K562 (cell line): ENCODE data around the gene FTO. TPM values are rescaled to one million over a fixed set of nuclear protein-coding genes. Genes with fewer than 3 reads are reported as not detected.

Source experiments
- ATAC-seq: fragments of 200-7000 bp; cut with Tn5 transposase; 3 replicates; pipeline ENCODE4 v1.9.1; 2020; ENCODE audit warnings: moderate library complexity
- BruUV-seq: library from RNA; stranded (reverse); fragments of 400-500 nt; replicated peaks from 2 replicates; lab custom pipeline; 2021; lab: Mats Ljungman, UMichigan
- CTCF ChIA-PET: fragments of 300-600 bp; formaldehyde crosslinking; extraction: SDS; loops from one replicate; lab custom pipeline; 2021; ENCODE audit warnings: low intra/inter-chr PET ratio; lab: Yijun Ruan, JAX
- POLR2A ChIA-PET: fragments of 300-600, 350-650 bp; sonication (Branson Sonifier 250); formaldehyde crosslinking; extraction: SDS; loops from one replicate; lab custom pipeline; 2021; ENCODE audit warnings: antibody characterized with exemption, inconsistent platforms; lab: Yijun Ruan, JAX
- DNase-seq, 4 experiments: peaks; one replicate each; pipeline versions ENCODE4 v3.0.0 to v3.0.0-alpha.2; 2011 to 2018; ENCODE audit warnings: low spot score in 3 of 4, mixed read lengths in 3 of 4; ENCODE audit errors: extremely low read depth in 1 of 4
- FAIRE-seq: peaks from 2 replicates; lab custom pipeline; 2011; peaks lifted over from hg19 to GRCh38; lab: Jason Lieb, UNC
- H2AFZ ChIP-seq: 2 replicates; pipeline ENCODE4 v1.6.0; 2011; ENCODE audit warnings: low read depth, low read length, control low read depth, inconsistent platforms
- H3K27ac ChIP-seq: fragments of 200-600 bp; 3 replicates; pipeline ENCODE4 v1.8.0; 2011; ENCODE audit warnings: low read depth, mild to moderate bottlenecking, control low read depth, inconsistent platforms, low read length, moderate library complexity, mixed read lengths; ENCODE audit errors: extremely low read depth
- H3K27me3 ChIP-seq, 2 experiments: fragments of 300-600 bp in 1 of 2; 2 replicates in 1 of 2; 3 replicates in 1 of 2; pipeline versions ENCODE4 v1.6.0 to v1.8.0; 2011; ENCODE audit warnings: inconsistent platforms in 2 of 2, low read length in 2 of 2, mild to moderate bottlenecking in 1 of 2, mixed read lengths in 1 of 2, moderate library complexity in 1 of 2; ENCODE audit not compliant: control insufficient read depth in 2 of 2, insufficient read depth in 2 of 2
- H3K36me3 ChIP-seq: fragments of 300-600 bp; 3 replicates; pipeline ENCODE4 v1.8.0; 2011; ENCODE audit warnings: mild to moderate bottlenecking, low read length, inconsistent platforms; ENCODE audit not compliant: control insufficient read depth, insufficient read depth
- H3K4me1 ChIP-seq, 2 experiments: fragments of 200-600 bp in 1 of 2; replicated peaks in 1 of 2; 2 replicates in 1 of 2; 3 replicates in 1 of 2; pipeline versions ENCODE4 v1.5.1 to v1.8.0; 2011; ENCODE audit warnings: inconsistent platforms in 2 of 2, low read length in 2 of 2, mild to moderate bottlenecking in 1 of 2, mixed read lengths in 1 of 2, moderate library complexity in 1 of 2; ENCODE audit not compliant: control insufficient read depth in 2 of 2, insufficient read depth in 2 of 2
- H3K4me2 ChIP-seq: 2 replicates; pipeline ENCODE4 v1.6.1; 2011; ENCODE audit warnings: low read length, control low read depth, inconsistent platforms, mixed read lengths; ENCODE audit not compliant: insufficient read depth
- H3K4me3 ChIP-seq: fragments of 200-600 bp; sonication (generic), shearing (Covaris generic); 2 replicates; pipeline ENCODE4 v1.5.1; 2016; ENCODE audit warnings: control low read depth, inconsistent platforms
- H3K79me2 ChIP-seq: fragments of 200-600 bp; 3 replicates; pipeline ENCODE4 v1.8.0; 2011; ENCODE audit warnings: low read length, inconsistent platforms; ENCODE audit not compliant: control insufficient read depth, insufficient read depth
- H3K9ac ChIP-seq, 2 experiments: 2 replicates each; pipeline versions ENCODE4 v1.6.0 to v1.6.1; 2011; ENCODE audit warnings: low read depth in 2 of 2, low read length in 2 of 2, control low read depth in 1 of 2, inconsistent platforms in 1 of 2, mild to moderate bottlenecking in 1 of 2, mixed read lengths in 1 of 2; ENCODE audit not compliant: insufficient read depth in 1 of 2
- H3K9me1 ChIP-seq: one replicate; pipeline ENCODE4 v1.6.0; 2011; ENCODE audit warnings: inconsistent platforms, mild to moderate bottlenecking, low read length, moderate library complexity; ENCODE audit not compliant: control insufficient read depth, insufficient read depth
- H3K9me3 ChIP-seq: replicated peaks from 2 replicates; pipeline ENCODE4 v1.5.1; 2011; ENCODE audit warnings: low read depth, low read length, inconsistent platforms; ENCODE audit not compliant: control insufficient read depth, insufficient read depth
- H4K20me1 ChIP-seq: replicated peaks from 2 replicates; pipeline ENCODE4 v1.6.1; 2011; ENCODE audit warnings: low read length, inconsistent platforms, mixed read lengths; ENCODE audit not compliant: control insufficient read depth, insufficient read depth
- BCL6 ChIP-seq: fragments of 250-450 bp; sonication (Bioruptor Pico); IDR thresholded peaks from 2 replicates; pipeline ENCODE4 v1.4.0; 2020
- CCAR2 ChIP-seq: fragments of 200-400 bp; formaldehyde crosslinking; IDR thresholded peaks from 2 replicates; pipeline ENCODE4 v1.6.1; 2017; ENCODE audit warnings: mild to moderate bottlenecking, low read depth, low read length
- EWSR1 ChIP-seq: fragments of 450-650 bp; IDR thresholded peaks from 2 replicates; pipeline ENCODE4 v1.6.1; 2018; ENCODE audit warnings: borderline replicate concordance, mild to moderate bottlenecking, low read depth, moderate library complexity; ENCODE audit not compliant: partially characterized antibody
- GTF2F1 ChIP-seq: IDR thresholded peaks from 2 replicates; pipeline ENCODE4 v1.6.1; 2011; ENCODE audit warnings: low read depth, low read length, improper control_type of control experiment
- HOXB6 ChIP-seq: fragments of 250-450 bp; sonication (Bioruptor Pico); IDR thresholded peaks from 2 replicates; pipeline ENCODE4 v1.5.1; 2022; ENCODE audit warnings: mild to moderate bottlenecking, borderline replicate concordance
- MXI1 ChIP-seq: IDR thresholded peaks from 2 replicates; pipeline ENCODE4 v1.6.1; 2011; ENCODE audit warnings: low read depth, mild to moderate bottlenecking, improper control_type of control experiment, low read length
- RBFOX2 ChIP-seq: fragments of 200-400 bp; formaldehyde crosslinking; IDR thresholded peaks from 2 replicates; pipeline ENCODE4 v1.6.1; 2017; ENCODE audit warnings: low read depth, mild to moderate bottlenecking, low read length, moderate library complexity
- ZBTB1 ChIP-seq: sonication (generic); formaldehyde crosslinking; IDR thresholded peaks from 2 replicates; pipeline ENCODE4 v1.8.1; 2023; ENCODE audit warnings: missing genetic modification reagents, low read depth, mild to moderate bottlenecking, borderline replicate concordance
- WGBS: fragments of 100-300 bp; shearing (Covaris generic); methylation state at CpG from one replicate; pipeline ENCODE4 v1.1.6; 2016; ENCODE audit warnings: low coverage, mixed read lengths; ENCODE audit not compliant: insufficient coverage; ENCODE audit errors: missing lambda C conversion rate; 5-methylcytosine and 5-hydroxymethylcytosine counted together
- in situ Hi-C: fragments of 300-500 bp; cut with MboI; formaldehyde crosslinking; loops from 4 replicates; pipeline ENCODE4 v1.15.0; 2018; ENCODE audit warnings: inconsistent platforms, mixed read lengths
- intact Hi-C: fragments of 100-400 bp; cut with micrococcal nuclease; formaldehyde crosslinking; loops from 2 replicates; pipeline ENCODE4 v1.14.2; 2022
- polyA plus RNA-seq, 8 experiments: library from polyadenylated mRNA; depleted of rRNA in 4 of 8; stranded (reverse) in 5 of 8; unstranded in 3 of 8; fragments of >200 nt; fragmentation: Nextera tagmentation in 2 of 8; fragmentation: Illumina TruSeq in 1 of 8; extraction: Ambion mirVana in 2 of 8; extraction: Trizol in 1 of 8; gene quantifications; 2 replicates each; pipeline versions ENCODE4 v1.2.1 to v1.2.3, GENCODE V29; 2011 to 2014; ENCODE audit warnings: inconsistent platforms in 1 of 8, missing spikeins in 1 of 8
- total RNA-seq, 7 experiments: library from RNA; depleted of rRNA in 6 of 7; stranded (reverse); fragments of >200 nt in 6 of 7; fragmentation: Illumina TruSeq in 2 of 7; extraction: Trizol in 2 of 7; gene quantifications; 2 replicates each; pipeline versions ENCODE4 v1.2.1 to v1.2.3, GENCODE V29; 2011 to 2021; ENCODE audit warnings: low replicate concordance in 1 of 7
- TF ChIP-seq, protein P1 (sequence below): fragments of 250-450 bp; sonication (Bioruptor Pico); IDR thresholded peaks from 2 replicates; pipeline ENCODE4 v1.5.0; 2021
- TF ChIP-seq, protein P2 (sequence below): fragments of 450-650 bp; formaldehyde crosslinking; IDR thresholded peaks from 2 replicates; pipeline ENCODE4 v1.4.0; 2020; ENCODE audit warnings: mild to moderate bottlenecking, mixed read lengths
- TF ChIP-seq, protein P3 (sequence below): sonication (generic); formaldehyde crosslinking; IDR thresholded peaks from 2 replicates; pipeline ENCODE4 v1.8.0; 2022; ENCODE audit warnings: missing genetic modification reagents, mild to moderate bottlenecking, borderline replicate concordance
- TF ChIP-seq, protein P4 (sequence below): IDR thresholded peaks from 3 replicates; pipeline ENCODE4 v1.6.1; 2011; ENCODE audit warnings: borderline replicate concordance, mild to moderate bottlenecking; ENCODE audit not compliant: insufficient read length, insufficient read depth

Gene FTO
- total and polyA plus RNA-seq, 9 of the 15 experiments (the other 6 are each of a cell fraction or from before 2014, with no cell fraction given), result 11.3 to 27.7 (median 25.5) TPM

DNA sequence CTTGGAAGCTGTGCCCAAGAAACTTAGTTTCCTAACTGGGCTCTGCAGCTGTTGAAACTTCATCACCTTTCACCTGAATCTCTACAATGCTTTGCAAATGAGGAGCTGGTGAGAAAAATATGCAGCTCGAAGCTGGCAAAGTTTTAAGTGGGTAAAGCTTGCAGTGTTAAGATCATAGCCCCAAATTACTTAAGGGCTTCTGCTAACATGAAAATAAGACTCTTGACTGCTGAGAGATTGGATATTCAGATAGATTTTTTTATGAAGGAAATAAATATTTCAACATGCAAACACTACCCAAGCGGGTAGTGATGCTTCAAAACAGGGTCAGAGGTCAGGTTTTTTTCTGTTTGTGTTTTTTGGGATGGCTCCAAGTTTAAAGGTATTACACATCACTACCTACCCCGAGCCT lies 278.7 kb downstream of the FTO start:
- Histone ChIP-seq H3K4me3 (no peak overlapping the region), H3K4me1 (no peaks in the 10 kb centered on the region), H3K27me3 (no peaks in the 10 kb centered on the region), H4K20me1 (no peaks in the 10 kb centered on the region), H3K79me2 (no peaks in the 10 kb centered on the region), H3K9me3 (no peaks in the 10 kb centered on the region), H3K9me1 (no peaks in the 10 kb centered on the region)
- CTCF ChIA-PET, result no interaction called here
- no TSS peak for BruUV-seq
- intact Hi-C loops (no loop called here), in situ Hi-C loops (no loop called here)
- ATAC-seq (no peak), DNase-seq (no peak), FAIRE-seq (no peak)
- 12% methylated on average over 3 of the region's 3 CpGs for WGBS
- TF ChIP-seq RBFOX2 (no peak), BCL6 (CRISPR knock-in tag) (no peak), EWSR1 (no peak), GTF2F1 (no peak), CCAR2 (no peak), ZBTB1 (CRISPR knock-in tag) (no peak), MXI1 (no peak), HOXB6 (CRISPR knock-in tag) (no peak)
- TF ChIP-seq, protein P1, sequence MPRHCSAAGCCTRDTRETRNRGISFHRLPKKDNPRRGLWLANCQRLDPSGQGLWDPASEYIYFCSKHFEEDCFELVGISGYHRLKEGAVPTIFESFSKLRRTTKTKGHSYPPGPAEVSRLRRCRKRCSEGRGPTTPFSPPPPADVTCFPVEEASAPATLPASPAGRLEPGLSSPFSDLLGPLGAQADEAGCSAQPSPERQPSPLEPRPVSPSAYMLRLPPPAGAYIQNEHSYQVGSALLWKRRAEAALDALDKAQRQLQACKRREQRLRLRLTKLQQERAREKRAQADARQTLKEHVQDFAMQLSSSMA (CRISPR knock-in tag), result no peak
- TF ChIP-seq, protein P2, sequence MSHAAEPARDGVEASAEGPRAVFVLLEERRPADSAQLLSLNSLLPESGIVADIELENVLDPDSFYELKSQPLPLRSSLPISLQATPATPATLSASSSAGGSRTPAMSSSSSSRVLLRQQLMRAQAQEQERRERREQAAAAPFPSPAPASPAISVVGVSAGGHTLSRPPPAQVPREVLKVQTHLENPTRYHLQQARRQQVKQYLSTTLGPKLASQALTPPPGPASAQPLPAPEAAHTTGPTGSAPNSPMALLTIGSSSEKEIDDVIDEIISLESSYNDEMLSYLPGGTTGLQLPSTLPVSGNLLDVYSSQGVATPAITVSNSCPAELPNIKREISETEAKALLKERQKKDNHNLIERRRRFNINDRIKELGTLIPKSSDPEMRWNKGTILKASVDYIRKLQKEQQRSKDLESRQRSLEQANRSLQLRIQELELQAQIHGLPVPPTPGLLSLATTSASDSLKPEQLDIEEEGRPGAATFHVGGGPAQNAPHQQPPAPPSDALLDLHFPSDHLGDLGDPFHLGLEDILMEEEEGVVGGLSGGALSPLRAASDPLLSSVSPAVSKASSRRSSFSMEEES (CRISPR knock-in tag), result no peak
- TF ChIP-seq, protein P3, sequence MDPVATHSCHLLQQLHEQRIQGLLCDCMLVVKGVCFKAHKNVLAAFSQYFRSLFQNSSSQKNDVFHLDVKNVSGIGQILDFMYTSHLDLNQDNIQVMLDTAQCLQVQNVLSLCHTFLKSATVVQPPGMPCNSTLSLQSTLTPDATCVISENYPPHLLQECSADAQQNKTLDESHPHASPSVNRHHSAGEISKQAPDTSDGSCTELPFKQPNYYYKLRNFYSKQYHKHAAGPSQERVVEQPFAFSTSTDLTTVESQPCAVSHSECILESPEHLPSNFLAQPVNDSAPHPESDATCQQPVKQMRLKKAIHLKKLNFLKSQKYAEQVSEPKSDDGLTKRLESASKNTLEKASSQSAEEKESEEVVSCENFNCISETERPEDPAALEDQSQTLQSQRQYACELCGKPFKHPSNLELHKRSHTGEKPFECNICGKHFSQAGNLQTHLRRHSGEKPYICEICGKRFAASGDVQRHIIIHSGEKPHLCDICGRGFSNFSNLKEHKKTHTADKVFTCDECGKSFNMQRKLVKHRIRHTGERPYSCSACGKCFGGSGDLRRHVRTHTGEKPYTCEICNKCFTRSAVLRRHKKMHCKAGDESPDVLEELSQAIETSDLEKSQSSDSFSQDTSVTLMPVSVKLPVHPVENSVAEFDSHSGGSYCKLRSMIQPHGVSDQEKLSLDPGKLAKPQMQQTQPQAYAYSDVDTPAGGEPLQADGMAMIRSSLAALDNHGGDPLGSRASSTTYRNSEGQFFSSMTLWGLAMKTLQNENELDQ (CRISPR knock-in tag), result no peak
- TF ChIP-seq, protein P4, sequence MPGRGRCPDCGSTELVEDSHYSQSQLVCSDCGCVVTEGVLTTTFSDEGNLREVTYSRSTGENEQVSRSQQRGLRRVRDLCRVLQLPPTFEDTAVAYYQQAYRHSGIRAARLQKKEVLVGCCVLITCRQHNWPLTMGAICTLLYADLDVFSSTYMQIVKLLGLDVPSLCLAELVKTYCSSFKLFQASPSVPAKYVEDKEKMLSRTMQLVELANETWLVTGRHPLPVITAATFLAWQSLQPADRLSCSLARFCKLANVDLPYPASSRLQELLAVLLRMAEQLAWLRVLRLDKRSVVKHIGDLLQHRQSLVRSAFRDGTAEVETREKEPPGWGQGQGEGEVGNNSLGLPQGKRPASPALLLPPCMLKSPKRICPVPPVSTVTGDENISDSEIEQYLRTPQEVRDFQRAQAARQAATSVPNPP, result no peak
- TF ChIP-seq, all 486 proteins: peak for 0
- POLR2A ChIA-PET, result interaction anchor here (1.3 kb wide), 1 partner anchor 11 kb away, joined by 4 read pairs; no protein-coding TSS in a partner anchor
- H3K9ac ChIP-seq, result no peak overlapping the region
- no peaks in the 10 kb centered on the region for H3K36me3 ChIP-seq
- no peak overlapping the region for H3K4me2 ChIP-seq
- no peak overlapping the region for H2AFZ ChIP-seq
- H3K27ac ChIP-seq, result no peak overlapping the region
